HepG2 (cell line): ENCODE results near the gene NPBWR2. TPM values are rescaled to one million over a fixed set of nuclear protein-coding genes. Genes with fewer than 3 reads are reported as not detected.

Source experiments
- CEBPB ChIP-seq: IDR thresholded peaks from 2 replicates; pipeline ENCODE4 v1.6.1; 2011; ENCODE audit warnings: low read depth, low read length, improper control_type of control experiment, borderline replicate concordance
- FOXK2 ChIP-seq: fragments of 450-650 bp; IDR thresholded peaks from 2 replicates; pipeline ENCODE4 v1.6.1; 2016
- JUN ChIP-seq: sonication (generic); formaldehyde crosslinking; IDR thresholded peaks from 2 replicates; pipeline ENCODE4 v1.4.0; 2020; ENCODE audit warnings: mild to moderate bottlenecking, missing genetic modification reagents
- KDM1A ChIP-seq: IDR thresholded peaks from 2 replicates; pipeline ENCODE4 v1.6.1; 2016; ENCODE audit warnings: missing compliant biosample characterization
- PHF8 ChIP-seq: sonication (generic); formaldehyde crosslinking; IDR thresholded peaks from 2 replicates; pipeline ENCODE4 v1.5.0; 2020; ENCODE audit warnings: missing genetic modification reagents
- SIN3B ChIP-seq: fragments of 150-350 bp; IDR thresholded peaks from 2 replicates; pipeline ENCODE4 v1.6.1; 2014; ENCODE audit warnings: low read length
- STAT5B ChIP-seq: sonication (generic); formaldehyde crosslinking; IDR thresholded peaks from 2 replicates; pipeline ENCODE4 v1.4.0; 2020; ENCODE audit warnings: missing genetic modification reagents
- TCF7 ChIP-seq: sonication (generic); IDR thresholded peaks from 2 replicates; pipeline ENCODE4 v1.6.1; 2016; ENCODE audit warnings: antibody characterized with exemption, low read depth
- XRCC5 ChIP-seq: fragments of 200-400 bp; formaldehyde crosslinking; optimal IDR thresholded peaks from 2 replicates; pipeline ENCODE3; 2017; ENCODE audit warnings: mild to moderate bottlenecking, low read length
- ZBTB7B ChIP-seq: sonication (generic); formaldehyde crosslinking; IDR thresholded peaks from 2 replicates; pipeline ENCODE4 v1.4.0; 2020; ENCODE audit warnings: missing genetic modification reagents
- ZNF761 ChIP-seq: sonication (generic); formaldehyde crosslinking; conservative IDR thresholded peaks from 2 replicates; pipeline ENCODE4 v1.4.0; 2020; ENCODE audit warnings: mild to moderate bottlenecking, missing genetic modification reagents
- polyA plus RNA-seq, 8 experiments: library from polyadenylated mRNA; depleted of rRNA in 3 of 8; stranded (reverse) in 7 of 8; unstranded in 1 of 8; fragments of >200 nt; fragmentation: Illumina TruSeq in 4 of 8; extraction: Trizol in 4 of 8; gene quantifications; 2 replicates each; pipeline versions ENCODE4 v1.2.1 to v1.2.3, GENCODE V29; 2011 to 2016; ENCODE audit warnings: low read depth in 4 of 8, missing spikeins in 1 of 8, mixed read lengths in 1 of 8; ENCODE audit not compliant: insufficient read depth in 1 of 8
- total RNA-seq, 5 experiments: library from RNA; depleted of rRNA; stranded (reverse); fragments of >200 nt; fragmentation: Illumina TruSeq; extraction: Trizol; gene quantifications; 2 replicates each; pipeline ENCODE4 v1.2.3, GENCODE V29; 2016; ENCODE audit warnings: low read depth in 1 of 5
- TF ChIP-seq, protein P1 (sequence below): sonication (generic); formaldehyde crosslinking; IDR thresholded peaks from 2 replicates; pipeline ENCODE4 v1.5.0; 2020; ENCODE audit warnings: mild to moderate bottlenecking, missing genetic modification reagents, moderate library complexity
- TF ChIP-seq, protein P2 (sequence below), 2 experiments: sonication (generic) in 1 of 2; formaldehyde crosslinking in 1 of 2; IDR thresholded peaks; 2 replicates each; pipeline versions ENCODE4 v1.6.1 to v1.9.0; 2014 to 2022; ENCODE audit warnings: antibody characterized with exemption in 1 of 2, borderline replicate concordance in 1 of 2, inconsistent platforms in 1 of 2, low read depth in 1 of 2, missing genetic modification reagents in 1 of 2
- TF ChIP-seq, protein P3 (sequence below): sonication (generic); formaldehyde crosslinking; IDR thresholded peaks from 2 replicates; pipeline ENCODE4 v1.4.0; 2020; ENCODE audit warnings: mild to moderate bottlenecking, missing genetic modification reagents
- TF ChIP-seq, protein P4 (sequence below), 2 experiments: sonication (generic) in 1 of 2; formaldehyde crosslinking in 1 of 2; IDR thresholded peaks; 2 replicates each; pipeline versions ENCODE4 v1.4.0 to v1.6.1; 2016 to 2020; ENCODE audit warnings: borderline replicate concordance in 1 of 2, low read depth in 1 of 2, mild to moderate bottlenecking in 1 of 2, missing genetic modification reagents in 1 of 2

Gene NPBWR2
- total and polyA plus RNA-seq, 2 of the 13 experiments (the other 11 are each of a cell fraction or from before 2014, with no cell fraction given), result not detected

DNA sequence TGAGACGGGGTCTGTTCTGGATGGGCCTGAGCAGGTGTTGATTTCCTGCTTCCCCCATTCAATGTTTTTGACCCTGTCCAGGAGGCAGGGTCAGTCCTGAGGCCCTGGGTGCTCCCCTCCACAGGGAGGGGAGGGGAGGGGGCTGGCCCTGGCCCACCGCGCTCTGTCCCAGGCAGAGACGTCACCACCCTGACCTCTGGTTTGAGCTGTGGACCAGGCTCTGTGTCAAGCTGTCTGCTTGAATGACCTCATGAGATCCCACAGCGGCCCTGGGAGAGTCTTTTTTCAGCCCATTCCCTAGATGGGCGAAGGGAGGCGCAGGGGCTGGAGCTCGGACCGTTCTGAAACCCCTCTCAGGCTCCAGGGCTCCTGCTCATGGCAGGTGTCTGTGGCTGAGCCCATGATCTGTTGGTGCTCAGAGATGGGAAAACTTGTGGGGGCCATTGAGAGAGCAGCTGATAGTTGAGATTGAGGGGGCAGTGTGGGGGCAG lies 14.3 kb downstream of the NPBWR2 start (continued):
- TF ChIP-seq, protein P1, sequence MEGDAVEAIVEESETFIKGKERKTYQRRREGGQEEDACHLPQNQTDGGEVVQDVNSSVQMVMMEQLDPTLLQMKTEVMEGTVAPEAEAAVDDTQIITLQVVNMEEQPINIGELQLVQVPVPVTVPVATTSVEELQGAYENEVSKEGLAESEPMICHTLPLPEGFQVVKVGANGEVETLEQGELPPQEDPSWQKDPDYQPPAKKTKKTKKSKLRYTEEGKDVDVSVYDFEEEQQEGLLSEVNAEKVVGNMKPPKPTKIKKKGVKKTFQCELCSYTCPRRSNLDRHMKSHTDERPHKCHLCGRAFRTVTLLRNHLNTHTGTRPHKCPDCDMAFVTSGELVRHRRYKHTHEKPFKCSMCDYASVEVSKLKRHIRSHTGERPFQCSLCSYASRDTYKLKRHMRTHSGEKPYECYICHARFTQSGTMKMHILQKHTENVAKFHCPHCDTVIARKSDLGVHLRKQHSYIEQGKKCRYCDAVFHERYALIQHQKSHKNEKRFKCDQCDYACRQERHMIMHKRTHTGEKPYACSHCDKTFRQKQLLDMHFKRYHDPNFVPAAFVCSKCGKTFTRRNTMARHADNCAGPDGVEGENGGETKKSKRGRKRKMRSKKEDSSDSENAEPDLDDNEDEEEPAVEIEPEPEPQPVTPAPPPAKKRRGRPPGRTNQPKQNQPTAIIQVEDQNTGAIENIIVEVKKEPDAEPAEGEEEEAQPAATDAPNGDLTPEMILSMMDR (CRISPR knock-in tag), result peak; percentile 53
- TF ChIP-seq STAT5B (CRISPR knock-in tag) (no peak), ZNF761 (CRISPR knock-in tag) (no peak), PHF8 (CRISPR knock-in tag) (no peak), TCF7 (no peak), CEBPB (no peak), XRCC5 (peak; percentile 83), JUN (0 out of 2 replicates have a peak, but pooled peaks have one; percentile 13), FOXK2 (no peak), KDM1A (CRISPR knock-in tag) (0 out of 2 replicates have a peak, but pooled peaks have one; percentile 36), SIN3B (0 out of 2 replicates have a peak, but pooled peaks have one; percentile 37), ZBTB7B (CRISPR knock-in tag) (peak; percentile 59; the same call in 1 of the 2 replicates)
- TF ChIP-seq, protein P2, sequence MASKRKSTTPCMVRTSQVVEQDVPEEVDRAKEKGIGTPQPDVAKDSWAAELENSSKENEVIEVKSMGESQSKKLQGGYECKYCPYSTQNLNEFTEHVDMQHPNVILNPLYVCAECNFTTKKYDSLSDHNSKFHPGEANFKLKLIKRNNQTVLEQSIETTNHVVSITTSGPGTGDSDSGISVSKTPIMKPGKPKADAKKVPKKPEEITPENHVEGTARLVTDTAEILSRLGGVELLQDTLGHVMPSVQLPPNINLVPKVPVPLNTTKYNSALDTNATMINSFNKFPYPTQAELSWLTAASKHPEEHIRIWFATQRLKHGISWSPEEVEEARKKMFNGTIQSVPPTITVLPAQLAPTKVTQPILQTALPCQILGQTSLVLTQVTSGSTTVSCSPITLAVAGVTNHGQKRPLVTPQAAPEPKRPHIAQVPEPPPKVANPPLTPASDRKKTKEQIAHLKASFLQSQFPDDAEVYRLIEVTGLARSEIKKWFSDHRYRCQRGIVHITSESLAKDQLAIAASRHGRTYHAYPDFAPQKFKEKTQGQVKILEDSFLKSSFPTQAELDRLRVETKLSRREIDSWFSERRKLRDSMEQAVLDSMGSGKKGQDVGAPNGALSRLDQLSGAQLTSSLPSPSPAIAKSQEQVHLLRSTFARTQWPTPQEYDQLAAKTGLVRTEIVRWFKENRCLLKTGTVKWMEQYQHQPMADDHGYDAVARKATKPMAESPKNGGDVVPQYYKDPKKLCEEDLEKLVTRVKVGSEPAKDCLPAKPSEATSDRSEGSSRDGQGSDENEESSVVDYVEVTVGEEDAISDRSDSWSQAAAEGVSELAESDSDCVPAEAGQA (IDR thresholded peaks at IDR 0.05; ENCODE audit: low read depth), result no peak
- TF ChIP-seq, protein P2 (CRISPR knock-in tag; IDR thresholded peaks at IDR 0.05; ENCODE audit: borderline replicate concordance), result 0 out of 2 replicates have a peak, but pooled peaks have one; percentile 34
- TF ChIP-seq, protein P3, sequence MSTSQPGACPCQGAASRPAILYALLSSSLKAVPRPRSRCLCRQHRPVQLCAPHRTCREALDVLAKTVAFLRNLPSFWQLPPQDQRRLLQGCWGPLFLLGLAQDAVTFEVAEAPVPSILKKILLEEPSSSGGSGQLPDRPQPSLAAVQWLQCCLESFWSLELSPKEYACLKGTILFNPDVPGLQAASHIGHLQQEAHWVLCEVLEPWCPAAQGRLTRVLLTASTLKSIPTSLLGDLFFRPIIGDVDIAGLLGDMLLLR (CRISPR knock-in tag), result no peak
- TF ChIP-seq, protein P4, sequence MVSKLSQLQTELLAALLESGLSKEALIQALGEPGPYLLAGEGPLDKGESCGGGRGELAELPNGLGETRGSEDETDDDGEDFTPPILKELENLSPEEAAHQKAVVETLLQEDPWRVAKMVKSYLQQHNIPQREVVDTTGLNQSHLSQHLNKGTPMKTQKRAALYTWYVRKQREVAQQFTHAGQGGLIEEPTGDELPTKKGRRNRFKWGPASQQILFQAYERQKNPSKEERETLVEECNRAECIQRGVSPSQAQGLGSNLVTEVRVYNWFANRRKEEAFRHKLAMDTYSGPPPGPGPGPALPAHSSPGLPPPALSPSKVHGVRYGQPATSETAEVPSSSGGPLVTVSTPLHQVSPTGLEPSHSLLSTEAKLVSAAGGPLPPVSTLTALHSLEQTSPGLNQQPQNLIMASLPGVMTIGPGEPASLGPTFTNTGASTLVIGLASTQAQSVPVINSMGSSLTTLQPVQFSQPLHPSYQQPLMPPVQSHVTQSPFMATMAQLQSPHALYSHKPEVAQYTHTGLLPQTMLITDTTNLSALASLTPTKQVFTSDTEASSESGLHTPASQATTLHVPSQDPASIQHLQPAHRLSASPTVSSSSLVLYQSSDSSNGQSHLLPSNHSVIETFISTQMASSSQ (IDR thresholded peaks at IDR 0.05; ENCODE audit: low read depth), result no peak
- TF ChIP-seq, protein P4 (CRISPR knock-in tag; IDR thresholded peaks at IDR 0.05; ENCODE audit: borderline replicate concordance), result no peak
